ENCODE measurements around the gene KCNN3.

GRCh38 chr1:154664331-154665002 lies 205.6 kb downstream of the KCNN3 start:
- TF ChIP-seq CTCF (IDR thresholded peaks at IDR 0.05) (no peak), POLR2A (IDR thresholded peaks at IDR 0.05) (no peak), EP300 (IDR thresholded peaks at IDR 0.05) (no peak)
